ENCODE data around the gene DCAF4.
"Not testable (repeated sequence)": the region's sequence is repeated elsewhere in the genome, so short reads cannot be mapped to it uniquely, and the experiment has no call there.

The DCAF4 gene

DNA sequence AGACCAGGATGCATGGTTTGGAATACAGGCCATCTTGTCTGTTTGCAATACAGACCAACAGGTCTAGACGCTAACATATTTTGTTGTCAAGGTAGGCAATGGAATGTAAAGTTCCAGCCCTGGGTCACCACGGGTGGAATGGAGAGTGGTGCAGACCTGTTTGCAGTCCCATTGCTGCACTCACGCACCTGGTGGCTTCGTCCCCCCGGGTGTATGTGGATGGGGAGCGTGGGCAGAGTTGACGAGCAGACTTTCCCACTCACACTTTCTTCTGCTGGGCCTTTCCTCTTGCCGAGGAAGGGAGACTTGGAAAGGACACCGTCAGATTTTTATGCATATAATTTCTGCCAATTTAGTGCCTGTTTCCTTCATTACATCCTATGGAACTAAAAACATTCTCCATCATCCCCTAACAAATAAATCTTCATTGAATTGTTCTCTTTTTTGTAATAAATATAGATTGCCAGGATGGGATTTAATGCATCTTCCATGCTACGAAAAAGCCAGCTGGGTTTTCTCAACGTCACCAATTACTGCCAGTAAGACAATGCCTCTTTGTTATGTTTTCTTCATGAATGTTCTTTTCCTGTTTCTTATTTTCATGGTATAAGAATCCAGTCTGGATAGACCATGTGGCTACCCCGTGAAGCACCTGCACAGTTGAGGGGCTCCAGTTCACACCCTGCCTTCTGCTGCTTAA is 15.2 kb downstream of the DCAF4 start:
- DNase-seq, result no peak

- no peak for DNase-seq
Measured at GRCh38 chr14:72942934-72943333, 16.7 kb downstream of the DCAF4 start.

DNA sequence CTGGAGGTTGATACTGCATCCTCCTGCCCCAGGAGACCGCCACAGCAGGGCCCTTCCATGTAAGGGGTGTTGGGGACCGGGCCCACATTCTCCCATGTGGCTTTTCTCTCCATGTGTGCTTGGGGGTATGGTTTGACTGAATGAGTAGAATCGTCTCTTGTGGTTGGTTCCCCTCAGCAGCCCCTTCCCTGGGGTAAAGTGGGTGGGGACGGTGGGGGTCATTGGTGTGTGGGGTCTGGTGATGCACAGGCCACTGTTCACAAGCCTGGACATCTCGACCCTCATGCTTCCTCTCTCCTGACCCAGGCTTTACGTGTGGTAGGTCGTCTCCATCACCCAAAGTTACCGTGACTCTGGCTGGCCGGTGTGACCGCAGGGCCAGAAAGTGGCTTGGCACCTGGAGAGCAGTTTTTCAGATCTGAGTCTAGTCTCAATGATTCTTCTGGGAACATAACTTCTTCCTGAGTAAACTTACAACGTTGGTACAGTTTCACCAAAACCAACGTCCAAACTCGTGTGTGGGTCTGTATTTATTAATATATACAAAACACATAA is 17.7 kb downstream of the DCAF4 start:
- DNase-seq, result no peak

- DNase-seq, result no peak
Measured at GRCh38 chr14:72945356-72946027, 19.2 kb downstream of the DCAF4 start.

GRCh38 chr14:72946491-72946890 is 20.2 kb downstream of the DCAF4 start:
- DNase-seq, result no peak

DNA sequence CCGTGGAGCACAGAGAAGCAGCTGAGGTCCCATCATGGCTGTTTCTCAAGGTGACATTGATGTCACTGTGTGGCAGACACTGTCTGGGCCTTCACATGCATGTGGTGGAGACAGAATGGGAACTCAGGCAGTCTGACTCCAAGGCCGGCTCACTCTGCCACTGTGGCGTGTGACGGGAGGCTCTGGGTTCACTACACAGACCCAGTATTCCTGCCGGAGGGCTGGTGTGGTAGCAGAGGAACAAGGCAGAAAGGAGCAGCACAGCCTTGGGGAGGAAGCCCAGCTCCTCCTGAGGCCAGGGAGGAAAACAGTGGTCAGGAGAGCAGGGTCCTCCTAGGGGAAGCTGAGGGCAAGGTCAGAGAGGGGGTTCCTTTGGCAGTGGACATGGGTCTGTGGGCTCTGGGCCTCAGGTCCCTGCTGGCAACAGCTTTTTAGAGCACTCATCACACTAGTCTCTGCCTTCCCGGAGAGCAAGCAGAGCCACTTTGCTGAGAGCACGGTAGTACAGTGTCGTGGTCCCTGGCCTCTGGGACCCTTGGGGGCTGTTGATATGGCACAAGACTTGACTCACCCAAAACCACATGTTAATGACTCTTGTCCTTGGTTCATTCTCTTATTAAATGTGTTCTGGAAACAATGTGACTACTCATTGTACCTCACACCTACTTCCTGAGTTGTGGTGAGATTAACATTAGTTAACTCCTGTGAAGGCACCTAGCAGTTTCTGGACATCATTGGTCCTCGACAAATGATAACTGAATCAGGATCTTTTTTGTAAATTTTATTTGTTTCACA is 21.3 kb downstream of the DCAF4 start:
- DNase-seq, result no peak

DNA sequence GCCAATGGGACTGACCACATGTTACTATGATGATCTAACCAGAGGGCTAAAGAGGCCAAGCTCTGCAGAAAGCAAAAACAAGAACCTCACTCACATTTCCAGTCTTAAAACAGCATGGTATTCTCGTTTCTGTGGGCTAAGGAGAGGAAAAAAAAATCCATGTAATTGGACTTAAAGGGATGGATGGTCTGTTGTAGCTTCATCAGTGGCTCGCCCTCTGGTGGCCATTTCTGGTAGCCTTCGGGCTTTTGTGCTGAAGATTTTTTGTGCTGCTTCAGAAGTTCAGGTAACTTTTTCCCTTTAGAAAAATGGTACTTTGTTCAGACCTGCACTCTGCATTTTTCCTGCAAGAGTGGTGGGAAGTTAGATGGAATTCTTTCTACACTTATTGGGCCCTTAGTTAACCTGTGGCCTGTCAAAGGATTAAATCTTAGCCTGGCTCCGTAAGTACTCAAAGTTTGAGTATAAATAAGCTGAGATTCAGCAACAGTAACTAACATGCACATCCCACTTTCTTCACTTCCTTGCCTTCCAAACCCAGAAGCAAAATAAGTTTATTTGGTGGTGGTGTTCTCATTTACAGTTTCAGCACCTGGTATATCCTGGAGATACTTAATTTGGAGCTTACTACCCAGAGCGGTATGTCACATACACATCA is 22.3 kb downstream of the DCAF4 start:
- DNase-seq, result peak; percentile 49

- no peak for DNase-seq
Measured at GRCh38 chr14:72952171-72952570, 25.9 kb downstream of the DCAF4 start.

GRCh38 chr14:72956741-72957140 is 30.5 kb downstream of the DCAF4 start:
- DNase-seq, result not testable (repeated sequence)

DNA sequence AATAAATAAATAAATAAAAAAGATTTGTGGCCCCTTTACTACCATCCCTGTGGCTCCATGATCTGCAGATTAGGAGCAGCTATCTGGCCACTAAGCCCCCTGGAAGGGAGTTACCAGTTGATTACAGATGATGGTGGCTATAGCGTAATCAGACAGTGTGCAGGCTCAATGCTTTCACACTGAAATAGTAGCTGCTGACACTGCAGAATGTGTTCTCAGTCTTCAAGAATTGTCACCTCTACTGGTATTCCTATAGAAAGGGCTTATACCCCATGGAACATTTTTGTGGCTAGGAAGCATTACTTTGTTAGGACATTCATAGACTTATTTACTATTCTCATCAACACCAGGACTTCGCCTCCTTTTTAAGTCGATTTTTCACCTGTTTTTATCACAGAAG is 30.9 kb downstream of the DCAF4 start:
- DNase-seq, result no peak

DNA sequence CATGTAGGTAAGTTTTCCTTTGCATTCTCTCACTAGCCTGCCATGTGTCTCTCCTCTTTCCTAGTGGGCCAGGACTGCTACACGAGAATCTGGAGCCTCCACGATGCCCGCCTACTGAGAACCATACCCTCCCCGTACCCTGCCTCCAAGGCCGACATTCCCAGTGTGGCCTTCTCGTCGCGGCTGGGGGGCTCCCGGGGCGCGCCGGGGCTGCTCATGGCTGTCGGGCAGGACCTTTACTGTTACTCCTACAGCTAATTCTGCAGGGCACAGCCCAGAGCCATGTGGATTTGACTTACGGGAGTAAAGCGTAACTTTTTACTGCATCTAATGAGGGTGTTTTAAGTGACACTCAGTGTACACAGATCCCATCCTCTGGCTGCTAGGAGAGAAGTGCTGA is 32.3 kb downstream of the DCAF4 start:
- DNase-seq, result no peak

GRCh38 chr14:72961016-72961415 is 34.8 kb downstream of the DCAF4 start:
- DNase-seq, result not testable (repeated sequence)

DNA sequence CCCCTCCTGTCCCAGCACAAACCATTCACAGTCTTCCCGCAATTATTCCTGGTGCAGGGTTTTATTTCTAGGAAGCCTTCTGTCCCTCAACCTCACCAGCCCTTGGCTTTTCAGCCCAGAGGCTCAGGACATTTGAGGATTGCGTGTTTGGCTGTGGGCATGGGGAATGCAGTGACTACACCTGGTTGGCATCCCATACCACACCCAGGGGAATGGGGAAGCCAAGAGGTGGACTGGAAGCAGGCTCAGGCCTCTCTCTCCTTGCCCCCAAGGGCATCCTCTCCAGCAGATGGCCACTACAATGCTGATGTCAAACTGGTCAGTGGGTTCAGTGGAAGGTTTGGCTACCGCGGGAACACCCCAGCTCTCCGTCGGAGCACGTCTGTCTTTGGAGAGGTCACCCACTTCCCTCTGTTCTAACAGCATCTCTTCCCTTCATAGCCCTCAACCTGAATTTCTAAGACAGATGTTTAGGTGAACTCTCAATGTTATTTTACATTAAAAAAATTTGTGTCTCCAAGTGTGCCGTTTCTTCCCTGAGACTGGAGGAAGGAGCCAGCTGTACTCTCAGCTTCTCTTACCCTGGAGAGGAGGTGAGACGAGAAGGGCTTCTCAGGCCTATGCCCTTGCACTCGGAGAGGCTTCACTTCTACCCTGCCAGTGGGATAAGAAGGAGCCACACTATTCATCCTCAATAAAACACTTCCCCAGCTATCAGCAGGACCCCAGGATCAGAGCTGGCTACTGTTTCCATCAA is 35.5 kb downstream of the DCAF4 start:
- peak; percentile 27 for DNase-seq

DNA sequence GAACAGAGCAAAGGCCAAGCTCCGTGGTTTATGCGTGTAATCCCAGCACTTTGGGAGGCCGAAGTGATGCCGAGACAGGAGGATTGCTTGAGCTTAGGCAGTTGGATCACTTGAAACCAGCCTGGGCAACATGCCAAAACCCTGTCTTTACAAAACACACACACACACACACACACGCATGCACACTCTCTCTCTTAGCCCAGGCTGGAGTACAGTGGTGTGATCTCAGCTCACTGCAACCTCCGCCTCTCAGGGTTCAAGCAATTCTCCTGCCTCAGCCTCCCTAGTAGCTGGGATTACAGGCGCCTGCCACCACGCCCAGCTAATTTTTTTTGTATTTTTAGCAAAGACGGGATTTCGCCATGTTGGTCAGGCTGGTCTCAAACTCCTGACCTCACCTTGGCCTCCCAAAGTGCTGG is 36.1 kb downstream of the DCAF4 start:
- not testable (repeated sequence) for DNase-seq

DNA sequence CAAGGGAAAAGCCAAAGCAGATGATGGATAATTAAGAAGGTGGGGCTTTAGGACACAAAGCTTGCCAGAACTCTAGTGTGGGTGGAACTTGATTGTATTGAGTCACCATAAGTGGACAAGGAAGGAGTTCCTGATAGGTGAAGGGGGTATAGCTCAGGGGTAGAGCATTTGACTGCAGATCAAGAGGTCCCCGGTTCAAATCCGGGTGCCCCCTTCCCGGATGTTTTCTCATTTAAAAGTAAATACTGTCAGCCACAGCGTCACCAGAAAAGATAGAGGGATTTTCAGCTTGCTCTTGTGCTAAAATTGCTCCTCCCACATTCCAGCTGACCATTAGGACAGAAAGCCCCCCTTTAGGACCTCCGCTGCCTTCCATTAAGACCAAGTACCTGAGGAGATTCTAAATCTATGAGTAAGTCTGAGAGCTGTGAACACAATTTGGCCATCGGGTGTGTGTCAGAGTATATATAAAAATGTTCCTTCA is 36.6 kb downstream of the DCAF4 start:
- peak; percentile 70 for DNase-seq

DNA sequence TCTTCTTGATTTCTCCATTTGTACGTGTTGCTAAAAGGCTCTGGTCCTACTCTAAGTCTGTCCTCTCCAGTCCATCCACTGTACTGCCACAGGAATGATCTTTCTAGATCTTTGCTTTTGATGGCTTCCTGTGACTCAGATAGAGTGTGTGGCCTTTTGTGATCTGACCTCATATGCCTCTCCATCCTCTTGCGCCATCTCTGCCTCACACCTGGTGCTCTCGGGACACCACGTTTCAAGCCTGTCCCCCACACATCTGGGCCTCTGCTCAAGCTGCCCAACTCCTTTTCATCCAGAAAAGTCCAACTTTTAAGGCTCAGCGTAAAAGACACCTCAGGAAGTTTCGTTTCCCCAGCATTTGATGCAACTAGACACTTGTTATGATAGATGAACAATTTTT is 39.0 kb downstream of the DCAF4 start:
- DNase-seq, result no peak

DNA sequence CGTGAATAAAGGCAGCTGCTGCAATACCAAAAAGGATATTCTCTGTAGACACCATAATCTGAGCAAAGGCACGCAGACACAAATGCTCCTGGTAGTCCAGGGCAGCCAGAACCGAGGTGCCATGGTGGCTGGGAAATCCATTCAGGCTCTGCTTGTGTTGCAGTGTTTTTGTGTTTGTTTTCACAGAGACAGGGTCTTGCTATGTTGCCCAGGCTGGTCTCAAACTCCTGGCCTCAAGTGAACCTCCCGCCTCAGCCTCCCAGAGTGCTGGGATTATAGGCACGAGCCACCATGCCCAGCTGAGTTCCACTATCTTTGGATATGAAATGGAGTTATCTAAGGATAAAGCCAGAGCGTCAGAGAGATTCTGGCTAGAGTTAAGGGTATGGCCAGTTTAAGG is 39.8 kb downstream of the DCAF4 start:
- DNase-seq, result no peak

GRCh38 chr14:72968316-72968715 is 42.1 kb downstream of the DCAF4 start:
- no peak for DNase-seq

DNA sequence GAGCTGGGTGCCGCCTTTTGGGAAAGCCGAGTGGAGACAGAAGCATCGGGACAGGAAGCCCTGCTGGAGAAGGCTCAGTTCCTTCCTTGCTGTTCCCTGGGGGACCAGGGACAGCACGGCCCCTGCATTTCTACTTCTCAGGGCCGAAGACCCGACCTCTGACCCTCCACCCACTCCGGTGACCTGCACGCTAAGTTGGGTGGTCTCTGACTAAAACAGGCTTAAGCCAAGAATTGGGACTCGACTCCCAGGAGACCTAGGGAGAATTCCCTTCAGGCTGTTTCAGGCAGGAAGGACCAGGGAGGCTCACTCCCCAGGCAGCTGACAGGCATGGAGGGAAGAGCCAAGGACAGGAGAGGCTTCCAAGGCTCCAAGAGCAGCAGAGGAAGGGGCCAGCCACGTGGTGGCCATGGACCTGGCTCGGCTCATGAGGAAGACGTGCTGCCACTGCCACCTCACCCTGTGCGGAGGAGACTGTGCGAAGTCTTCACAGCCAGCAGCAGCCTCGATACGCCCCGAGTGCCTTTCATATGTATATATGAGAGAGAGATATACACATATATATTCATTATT is 43.9 kb downstream of the DCAF4 start:
- DNase-seq, result no peak

DNA sequence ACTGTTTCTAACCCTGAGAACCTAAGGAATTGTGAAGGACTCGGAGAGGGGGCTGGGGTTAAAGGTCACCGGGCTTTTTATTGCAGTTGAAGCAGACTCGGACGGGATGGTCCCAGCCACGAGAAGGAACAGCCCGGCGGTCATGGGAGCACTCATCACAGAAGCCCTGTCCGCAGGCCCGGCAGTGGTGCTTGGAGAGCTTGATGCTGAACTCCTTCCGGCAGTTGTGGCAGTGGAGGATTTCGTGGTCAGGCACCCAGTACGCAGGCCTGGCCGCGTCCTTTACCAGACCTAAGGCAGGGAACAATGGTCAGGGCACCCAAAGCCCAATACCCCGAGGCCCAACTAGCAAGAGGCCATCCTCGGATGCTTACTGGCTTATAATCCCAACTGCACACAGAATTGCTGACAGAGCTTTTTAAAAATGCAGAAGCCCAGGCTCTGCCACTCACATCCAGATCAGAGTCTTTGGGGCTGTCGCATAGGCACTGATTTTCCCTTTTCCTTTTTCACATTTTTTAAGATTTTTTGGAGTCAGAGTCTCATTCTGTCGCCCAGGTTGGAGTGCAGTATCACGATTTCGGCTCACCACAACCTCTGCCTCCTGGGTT is 44.7 kb downstream of the DCAF4 start:
- no peak for DNase-seq

DNA sequence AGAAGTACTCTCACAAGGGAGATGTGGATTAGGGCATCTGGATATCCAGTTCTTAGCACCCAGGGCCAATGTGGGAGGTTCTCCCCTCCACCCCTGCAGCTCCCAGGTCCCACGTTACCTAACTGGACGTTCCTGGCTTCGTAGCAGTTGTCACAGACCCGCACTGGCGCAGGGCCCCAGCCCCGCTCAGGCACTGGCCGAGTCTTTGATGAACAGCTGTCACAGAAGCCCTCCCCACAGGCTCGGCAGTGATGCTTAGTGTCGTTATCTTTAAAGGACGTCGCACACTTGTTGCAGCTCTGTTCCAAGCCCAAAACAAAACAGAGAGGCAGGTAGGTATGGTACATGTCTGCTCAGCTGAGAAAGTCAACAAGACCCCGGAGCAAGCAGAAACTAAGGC is 48.4 kb downstream of the DCAF4 start:
- DNase-seq, result no peak

Measured in kidney glomerular epithelial cell (primary cell).